Endothelial cell of umbilical vein (primary cell): ENCODE data around the gene SGSH. TPM values are rescaled to one million over a fixed set of nuclear protein-coding genes. Genes with fewer than 3 reads are reported as not detected.

Experiments
- BruUV-seq: library from RNA; stranded (reverse); fragments of 400-500 nt; replicated peaks from 2 replicates; lab custom pipeline; 2021; lab: Mats Ljungman, UMichigan
- CTCF ChIA-PET: fragments of 300-600, 350-600 bp; sonication (Branson Sonifier 250); formaldehyde crosslinking; loops from one replicate; lab custom pipeline; 2021; ENCODE audit warnings: antibody characterized with exemption, inconsistent platforms; lab: Charles Lee
- POLR2A ChIA-PET: fragments of 300-600, 350-600 bp; sonication (Branson Sonifier 250); formaldehyde crosslinking; loops from one replicate; lab custom pipeline; 2021; ENCODE audit warnings: antibody characterized with exemption, inconsistent platforms; lab: Charles Lee
- DNase-seq: peaks from one replicate; pipeline ENCODE4 v3.0.0-alpha.2; 2011; ENCODE audit warnings: low read depth, low spot score
- FAIRE-seq: peaks from 2 replicates; lab custom pipeline; 2011; peaks lifted over from hg19 to GRCh38; lab: Jason Lieb, UNC
- H2AFZ ChIP-seq: 2 replicates; pipeline ENCODE4 v1.6.0; 2012; ENCODE audit warnings: low read depth, low read length, control low read depth, inconsistent platforms
- H3K27ac ChIP-seq: 2 replicates; pipeline ENCODE4 v1.5.1; 2011; ENCODE audit warnings: low read depth, mild to moderate bottlenecking, control low read depth, low read length, moderate library complexity; ENCODE audit not compliant: insufficient read depth
- H3K27me3 ChIP-seq, 2 experiments: 2 replicates each; pipeline versions ENCODE4 v1.6.0 to v1.6.1; 2011; ENCODE audit warnings: low read length in 2 of 2, mixed read lengths in 1 of 2; ENCODE audit not compliant: control insufficient read depth in 2 of 2, insufficient read depth in 2 of 2
- H3K36me3 ChIP-seq, 2 experiments: 2 replicates in 1 of 2; 3 replicates in 1 of 2; pipeline ENCODE4 v1.5.1; 2011; ENCODE audit warnings: low read length in 2 of 2, mild to moderate bottlenecking in 1 of 2, moderate library complexity in 1 of 2; ENCODE audit not compliant: control insufficient read depth in 2 of 2, insufficient read depth in 2 of 2; ENCODE audit errors: extremely low read depth in 1 of 2
- H3K4me1 ChIP-seq: 3 replicates; pipeline ENCODE4 v1.5.1; 2011; ENCODE audit warnings: mild to moderate bottlenecking, low read length; ENCODE audit not compliant: control insufficient read depth, insufficient read depth; ENCODE audit errors: extremely low read depth
- H3K4me2 ChIP-seq: 2 replicates; pipeline ENCODE4 v1.6.1; 2011; ENCODE audit warnings: low read length, control low read depth, mixed read lengths; ENCODE audit not compliant: insufficient read depth
- H3K4me3 ChIP-seq, 3 experiments: fragments of 200-600 bp in 1 of 3; sonication (generic), shearing (Covaris generic) in 1 of 3; replicated peaks in 1 of 3; 2 replicates each; pipeline ENCODE4 v1.5.1; 2011 to 2016; ENCODE audit warnings: control low read depth in 3 of 3, low read length in 3 of 3, mild to moderate bottlenecking in 2 of 3, inconsistent platforms in 1 of 3, low read depth in 1 of 3, moderate library complexity in 1 of 3; ENCODE audit not compliant: insufficient read depth in 1 of 3
- H3K79me2 ChIP-seq: 2 replicates; pipeline ENCODE4 v1.6.0; 2012; ENCODE audit warnings: low read length, inconsistent platforms; ENCODE audit not compliant: control insufficient read depth, insufficient read depth
- H3K9ac ChIP-seq: replicated peaks from 2 replicates; pipeline ENCODE3; 2011; ENCODE audit warnings: low read length, control low read depth; ENCODE audit not compliant: insufficient read depth; ENCODE audit errors: extremely low read depth
- H3K9me1 ChIP-seq: replicated peaks from 3 replicates; pipeline ENCODE4 v1.6.0; 2011; ENCODE audit warnings: mild to moderate bottlenecking, low read length; ENCODE audit not compliant: control insufficient read depth, insufficient read depth; ENCODE audit errors: extremely low read depth
- H3K9me3 ChIP-seq: replicated peaks from 2 replicates; pipeline ENCODE4 v1.5.1; 2012; ENCODE audit warnings: low read length, inconsistent platforms; ENCODE audit not compliant: control insufficient read depth, insufficient read depth
- H4K20me1 ChIP-seq: replicated peaks from 2 replicates; pipeline ENCODE3; 2011; ENCODE audit warnings: mild to moderate bottlenecking, low read length; ENCODE audit not compliant: control insufficient read depth, insufficient read depth; ENCODE audit errors: extremely low read depth
- CTCF ChIP-seq, 2 donors: IDR thresholded peaks; 1 replicate in 1 of 2; 2 replicates in 1 of 2; pipeline ENCODE4 v1.5.1; 2011; ENCODE audit warnings: low read length in 2 of 2, mild to moderate bottlenecking in 2 of 2, moderate library complexity in 2 of 2, control low read depth in 1 of 2, inconsistent platforms in 1 of 2, low read depth in 1 of 2; ENCODE audit not compliant: insufficient read depth in 1 of 2; ENCODE audit errors: extremely low read depth in 1 of 2
- EZH2 ChIP-seq: IDR thresholded peaks from 2 replicates; pipeline ENCODE4 v1.6.1; 2012; ENCODE audit warnings: borderline replicate concordance, low read depth, mild to moderate bottlenecking, moderate library complexity, low read length, inconsistent platforms; ENCODE audit not compliant: severe bottlenecking
- FOS ChIP-seq: IDR thresholded peaks from 2 replicates; pipeline ENCODE4 v1.6.1; 2011; ENCODE audit warnings: mild to moderate bottlenecking, low read length, moderate library complexity, borderline replicate concordance; ENCODE audit not compliant: insufficient read depth
- GATA2 ChIP-seq: IDR thresholded peaks from 2 replicates; pipeline ENCODE4 v1.7.0; 2011; ENCODE audit warnings: low read depth, mild to moderate bottlenecking, moderate library complexity, mixed read lengths, low read length; ENCODE audit not compliant: insufficient read length, insufficient read depth
- JUN ChIP-seq: IDR thresholded peaks from 2 replicates; pipeline ENCODE4 v1.6.1; 2011; ENCODE audit warnings: borderline replicate concordance, low read depth; ENCODE audit not compliant: insufficient read length, insufficient read depth
- MAX ChIP-seq: IDR thresholded peaks from 2 replicates; pipeline ENCODE4 v1.6.1; 2011; ENCODE audit not compliant: insufficient read depth, insufficient read length
- MYC ChIP-seq: IDR thresholded peaks from one replicate; pipeline ENCODE4 v1.6.1; 2011; ENCODE audit warnings: mild to moderate bottlenecking, low read depth, low read length
- POLR2A ChIP-seq: IDR thresholded peaks from 2 replicates; pipeline ENCODE4 v1.6.1; 2012; ENCODE audit warnings: low read depth, mild to moderate bottlenecking, control low read depth, low read length
- POLR2AphosphoS5 ChIP-seq: IDR thresholded peaks from 2 replicates; pipeline ENCODE4 v1.6.1; 2012; ENCODE audit warnings: low read depth, mild to moderate bottlenecking, control low read depth, low read length, moderate library complexity; ENCODE audit not compliant: insufficient read depth
- dilution Hi-C: fragments of 300-500 bp; cut with MboI; formaldehyde crosslinking; loops from one replicate; pipeline ENCODE4 v1.15.0; 2019; ENCODE audit warnings: low sequenced_read_pairs; ENCODE audit not compliant: extremely low pct_ligation_motif_present
- intact Hi-C: fragments of 100-400 bp; cut with micrococcal nuclease; formaldehyde crosslinking; loops from one replicate; pipeline ENCODE4 v1.10.0; 2022
- polyA plus RNA-seq, 4 experiments: library from polyadenylated mRNA; depleted of rRNA in 3 of 4; stranded (reverse) in 3 of 4; unstranded in 1 of 4; fragments of >200 nt; gene quantifications; 2 replicates each; pipeline versions ENCODE4 v1.2.1 to v1.2.3, GENCODE V29; 2011 to 2012; ENCODE audit warnings: missing spikeins in 1 of 4
- total RNA-seq: library from RNA; stranded (reverse); gene quantifications from 2 replicates; pipeline ENCODE4 v1.2.3, GENCODE V29; 2021

Gene SGSH
- total and polyA plus RNA-seq, 2 donors (not counting 3 experiments of a cell fraction or from before 2014, with no cell fraction given), result 81.4 to 217 TPM

GRCh38 chr17:80253631-80254395, 33.7 kb upstream of the SGSH start:
- ChIA-PET POLR2A (no interaction called here), CTCF (no interaction called here)
- FAIRE-seq (peak; percentile 15), DNase-seq (no peak)
- Histone ChIP-seq H3K9ac (peak overlapping the region; percentile 28), H3K27me3 (no peaks in the 10 kb centered on the region), H3K9me1 (no peaks in the 10 kb centered on the region), H2AFZ (no peak overlapping the region), H3K79me2 (no peaks in the 10 kb centered on the region), H4K20me1 (no peaks in the 10 kb centered on the region), H3K4me1 (peaks cover 19% of the 10 kb centered on the region), H3K36me3 (peaks cover 0 to 2% of the 10 kb centered on the region in 2 experiments), H3K9me3 (no peaks in the 10 kb centered on the region), H3K27ac (peak overlapping the region; percentile 93), H3K4me2 (no peak overlapping the region), H3K4me3 (no peak overlapping the region)
- dilution Hi-C loops, result no loop called here
- TF ChIP-seq GATA2, result no peak
- TF ChIP-seq EZH2, result no peak
- no peak for TF ChIP-seq CTCF (IDR thresholded peaks at IDR 0.05; ENCODE audit: extremely low read depth in 1 of 2, insufficient read depth in 1 of 2, low read depth in 1 of 2, low read length in 2 of 2)
- TF ChIP-seq POLR2AphosphoS5, result no peak
- TF ChIP-seq MAX, result no peak
- TF ChIP-seq JUN, result no peak
- TF ChIP-seq FOS, result no peak
- TF ChIP-seq MYC, result no peak
- TF ChIP-seq POLR2A, result no peak
- BruUV-seq, result no TSS peak
- intact Hi-C loops, result no loop called here
